GM20431 (cell line): ENCODE measurements around the gene BCL3.

Experiments
- in situ Hi-C: fragments of 300-500 bp; cut with MseI, MboI; formaldehyde crosslinking; loops from one replicate; pipeline ENCODE4 v1.15.0; 2020; ENCODE audit warnings: low sequenced_read_pairs; ENCODE audit not compliant: unreplicated experiment

Gene BCL3

DNA sequence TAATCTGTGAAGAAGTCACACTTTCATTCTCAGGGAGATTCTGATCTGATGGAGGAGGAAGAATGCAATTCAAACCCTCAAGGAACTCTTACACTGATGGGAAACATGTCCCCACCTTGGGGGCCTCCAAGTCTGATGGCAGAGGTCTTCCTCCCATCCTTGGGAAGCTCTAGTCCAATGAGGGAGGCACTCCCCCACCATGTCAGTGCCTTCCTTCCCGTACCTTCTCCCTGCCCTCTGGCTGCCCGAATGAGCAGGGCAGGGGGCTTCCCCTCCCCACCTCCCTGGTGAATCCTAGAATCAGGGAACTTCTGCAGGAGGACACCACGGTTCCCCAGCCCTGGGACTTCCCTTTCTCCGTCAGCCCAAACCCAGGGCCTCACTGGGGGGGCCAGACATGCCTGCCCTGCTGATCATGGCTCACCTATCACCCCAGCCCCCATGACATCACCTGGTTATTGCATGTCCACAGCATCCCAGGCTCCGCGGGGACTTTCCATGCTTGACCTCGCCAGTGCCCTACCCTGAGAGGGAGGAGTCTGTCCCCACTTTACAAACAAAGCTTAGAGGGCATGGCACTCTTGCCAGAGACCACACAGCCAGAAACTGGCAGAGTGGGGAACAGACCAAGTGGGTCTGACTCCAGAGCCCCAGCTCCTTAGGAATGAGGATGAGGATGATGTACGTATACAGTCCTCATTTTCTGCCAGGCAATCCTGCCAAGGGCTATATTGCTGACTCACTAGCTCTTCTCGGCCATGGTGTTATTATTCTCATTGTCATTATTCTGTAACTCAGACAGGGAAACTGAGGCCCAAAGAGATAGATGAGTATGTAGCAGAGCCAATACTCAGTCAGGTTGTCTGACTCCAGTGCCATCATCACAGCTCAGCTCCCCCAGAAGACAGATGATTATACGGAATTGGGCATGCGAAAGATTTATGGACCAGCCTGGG is 9.6 kb upstream of the BCL3 start:
- in situ Hi-C loops: no loop called here

DNA sequence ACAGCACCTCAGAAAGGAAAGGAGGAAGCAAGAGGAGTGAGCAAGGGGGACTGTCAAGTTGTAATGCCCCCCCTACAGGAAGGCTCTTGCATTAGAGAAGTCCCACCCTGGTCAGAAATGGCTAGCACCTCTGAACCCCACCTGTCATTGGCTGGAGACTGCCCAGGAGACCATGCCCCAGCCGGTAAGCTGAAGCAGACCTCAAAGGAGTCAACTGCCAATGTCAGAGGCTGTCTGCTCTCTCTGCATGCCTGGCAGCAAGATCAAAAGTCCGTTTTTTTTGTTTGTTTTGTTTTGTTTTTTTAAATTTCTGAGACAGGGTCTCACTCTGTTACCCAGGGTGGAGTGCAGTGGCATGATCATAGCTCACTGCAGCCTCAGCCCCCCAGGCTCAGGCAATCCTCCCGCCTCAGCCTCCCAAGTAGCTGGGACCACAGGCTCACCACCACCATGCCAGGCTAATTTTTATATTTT is 8.1 kb upstream of the BCL3 start:
- in situ Hi-C loops: no loop called here

DNA sequence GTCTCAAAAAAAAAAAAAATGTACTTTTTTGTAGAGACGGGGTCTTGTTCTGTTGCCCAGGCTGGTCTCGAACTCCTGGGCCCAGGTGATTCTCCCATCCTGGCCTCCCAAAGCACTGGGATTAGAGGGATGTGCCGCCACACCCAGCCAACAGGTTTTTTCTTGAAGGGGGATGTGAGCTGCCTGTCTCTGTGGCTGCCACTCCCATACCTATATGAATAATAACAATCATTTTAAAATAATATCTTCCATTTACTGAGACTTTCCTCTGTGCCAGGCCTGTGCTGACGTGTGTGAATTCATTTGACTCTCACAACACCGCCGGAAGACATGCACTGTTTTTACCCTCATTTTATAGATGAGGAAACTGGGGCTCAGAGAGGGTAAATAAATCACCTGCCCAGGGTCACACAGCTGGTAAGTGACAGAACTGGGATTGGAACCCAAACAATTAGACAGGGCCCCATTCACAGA is 7.2 kb upstream of the BCL3 start:
- in situ Hi-C loops: no loop called here

DNA sequence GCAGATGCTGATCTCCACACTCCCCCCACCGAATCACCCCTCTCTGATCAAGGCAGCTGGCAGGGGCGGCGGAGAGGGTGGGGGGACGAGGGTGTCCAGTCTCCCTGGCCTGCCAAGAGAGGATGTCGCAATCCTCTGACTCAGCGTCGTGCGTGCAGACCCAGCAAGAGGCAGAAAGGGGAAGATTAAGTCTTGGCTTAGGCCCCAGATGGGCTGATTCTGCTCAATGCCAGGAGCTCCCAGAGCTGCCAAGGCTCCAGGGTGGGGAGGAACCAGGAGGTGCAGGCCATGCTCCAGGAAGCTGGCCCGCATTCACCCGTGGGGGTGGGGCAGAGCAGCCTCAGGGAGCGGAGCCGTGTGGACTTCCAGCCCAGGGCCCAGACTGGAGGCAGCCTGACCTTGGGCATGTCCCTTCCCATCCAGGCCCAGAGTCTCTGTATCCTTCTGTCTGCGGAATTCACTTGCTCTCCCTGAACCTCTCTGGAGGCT is 6.6 kb upstream of the BCL3 start:
- in situ Hi-C loops: no loop called here

DNA sequence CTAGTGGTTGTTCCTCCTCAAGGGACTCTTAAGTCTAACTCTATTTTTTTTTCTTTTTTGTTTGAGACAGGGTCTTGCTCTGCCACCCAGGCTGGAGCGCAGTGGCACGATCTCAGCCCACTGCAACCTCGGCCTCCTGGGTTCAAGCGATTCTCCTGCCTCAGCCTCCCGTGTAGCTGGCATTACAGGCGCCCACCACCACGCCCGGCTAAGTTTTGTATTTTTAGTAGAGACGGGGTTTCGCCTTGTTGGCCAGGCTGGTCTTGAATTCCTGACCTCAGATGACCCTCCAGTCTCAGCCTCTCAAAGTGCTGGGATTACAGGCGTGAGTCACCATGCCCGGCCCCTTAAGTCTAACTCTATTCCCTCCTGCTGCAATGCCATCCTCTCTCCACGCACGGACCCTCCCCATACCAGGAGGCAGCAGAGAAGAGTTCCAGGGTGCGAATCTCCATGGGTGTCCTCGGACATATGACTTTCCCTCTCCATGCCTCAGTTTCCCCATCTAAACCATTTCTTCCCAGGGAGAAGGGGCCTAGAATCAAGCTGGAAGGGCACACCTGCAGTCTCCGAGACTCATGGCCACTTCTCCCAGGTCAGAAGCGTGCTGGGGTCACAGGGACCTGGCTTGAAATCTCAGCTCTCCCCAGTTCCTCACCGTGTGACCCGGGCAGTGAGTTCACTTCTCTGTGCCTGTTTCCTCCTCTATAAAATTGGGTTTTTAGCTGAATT is 6.0 kb upstream of the BCL3 start:
- in situ Hi-C loops: no loop called here

DNA sequence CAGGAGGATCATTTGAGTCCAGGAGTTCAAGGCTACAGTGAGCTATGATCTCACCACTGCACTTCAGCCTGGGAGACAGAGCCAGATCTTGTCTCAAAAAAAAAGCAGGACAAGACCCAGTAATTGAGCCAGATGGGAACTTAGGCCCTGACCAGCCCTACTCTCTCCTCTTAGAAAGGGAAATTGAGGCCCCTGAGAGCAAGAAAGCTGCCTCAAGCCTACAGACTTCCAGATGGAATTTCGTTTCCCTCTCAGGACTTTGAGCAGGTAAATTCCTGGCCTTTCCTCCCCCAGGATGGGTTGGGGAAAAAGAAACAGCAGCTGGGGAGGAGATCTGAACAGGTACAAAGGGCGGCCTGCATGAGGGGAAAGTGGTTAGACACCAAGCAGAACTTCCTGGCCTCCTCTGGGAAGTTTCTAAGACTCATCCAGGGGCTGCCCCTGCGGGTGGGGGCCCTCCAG is 3.6 kb upstream of the BCL3 start:
- in situ Hi-C loops: no loop called here

DNA sequence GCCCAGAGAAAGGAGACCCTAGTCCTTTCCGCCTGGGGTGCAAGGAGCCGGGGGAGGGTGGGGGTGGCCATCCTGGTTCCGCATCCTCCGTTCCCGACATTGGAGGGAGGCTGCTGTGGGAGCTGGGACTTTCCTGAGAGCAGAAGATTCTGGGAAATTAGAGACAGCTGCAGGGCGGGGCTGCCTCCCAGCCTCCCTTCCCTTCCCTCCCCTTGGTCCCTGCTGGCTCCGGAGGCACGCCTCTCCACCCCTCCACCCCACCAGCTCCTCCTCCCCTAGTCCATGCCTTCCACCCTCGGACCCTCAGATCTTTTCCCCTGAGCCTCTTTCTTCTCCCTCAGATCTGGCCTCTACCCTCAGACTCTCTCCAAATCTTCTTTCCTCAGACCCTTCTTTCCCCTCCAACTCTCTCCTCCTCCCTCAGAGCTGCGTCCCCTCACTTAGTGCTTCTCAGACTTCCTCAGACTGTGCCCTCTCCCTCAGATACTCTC is 3.1 kb upstream of the BCL3 start:
- in situ Hi-C loops: no loop called here

DNA sequence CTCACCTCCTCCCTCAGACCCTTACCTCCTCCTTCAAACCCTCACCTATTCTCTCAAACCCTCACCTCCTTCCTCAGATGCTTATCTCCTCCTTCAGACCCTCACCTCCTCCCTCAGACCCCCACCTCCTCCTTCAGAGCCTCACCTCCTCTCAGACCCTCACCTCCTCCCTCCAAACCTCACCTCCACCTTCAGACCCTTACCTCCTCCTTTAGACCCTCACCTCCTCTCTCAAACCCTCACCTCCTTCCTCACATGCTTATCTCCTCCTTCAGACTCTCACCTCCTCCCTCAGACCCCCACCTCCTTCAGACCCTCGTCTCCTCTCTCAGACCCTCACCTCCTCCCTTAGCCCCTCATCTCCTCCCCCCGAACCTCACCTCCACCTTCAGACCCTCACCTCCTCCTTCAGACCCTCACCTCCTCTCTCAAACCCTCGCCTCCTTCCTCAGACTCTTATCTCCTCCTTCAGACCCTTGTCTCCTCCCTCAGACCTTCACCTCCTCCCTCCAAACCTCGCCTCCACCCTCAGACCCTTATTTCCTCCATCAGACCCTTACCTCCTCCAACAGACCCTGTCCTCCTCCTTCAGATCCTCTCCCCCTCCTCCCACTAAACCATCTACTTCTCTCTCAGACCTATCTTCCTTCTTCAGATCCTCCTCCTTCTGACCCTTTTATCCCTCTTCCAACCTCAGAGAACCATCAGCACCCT is 2.5 kb upstream of the BCL3 start:
- in situ Hi-C loops: no loop called here

DNA sequence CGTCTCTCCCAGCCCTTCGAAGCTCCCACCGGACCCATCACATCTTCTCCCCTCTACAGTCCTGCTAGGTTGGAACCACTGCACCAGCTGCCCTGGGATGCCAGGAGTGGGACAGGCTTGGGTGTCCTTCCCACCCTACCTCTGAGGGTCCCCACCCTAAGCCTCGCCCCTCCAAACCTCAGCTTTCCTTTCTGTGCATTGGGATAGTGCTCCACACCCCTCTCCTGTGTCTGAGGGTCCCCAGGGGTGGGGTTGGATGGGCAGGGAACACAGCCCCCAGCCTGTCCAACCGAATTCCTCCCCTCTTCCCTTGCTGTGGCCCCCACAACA is 1.9 kb upstream of the BCL3 start:
- in situ Hi-C loops: no loop called here

DNA sequence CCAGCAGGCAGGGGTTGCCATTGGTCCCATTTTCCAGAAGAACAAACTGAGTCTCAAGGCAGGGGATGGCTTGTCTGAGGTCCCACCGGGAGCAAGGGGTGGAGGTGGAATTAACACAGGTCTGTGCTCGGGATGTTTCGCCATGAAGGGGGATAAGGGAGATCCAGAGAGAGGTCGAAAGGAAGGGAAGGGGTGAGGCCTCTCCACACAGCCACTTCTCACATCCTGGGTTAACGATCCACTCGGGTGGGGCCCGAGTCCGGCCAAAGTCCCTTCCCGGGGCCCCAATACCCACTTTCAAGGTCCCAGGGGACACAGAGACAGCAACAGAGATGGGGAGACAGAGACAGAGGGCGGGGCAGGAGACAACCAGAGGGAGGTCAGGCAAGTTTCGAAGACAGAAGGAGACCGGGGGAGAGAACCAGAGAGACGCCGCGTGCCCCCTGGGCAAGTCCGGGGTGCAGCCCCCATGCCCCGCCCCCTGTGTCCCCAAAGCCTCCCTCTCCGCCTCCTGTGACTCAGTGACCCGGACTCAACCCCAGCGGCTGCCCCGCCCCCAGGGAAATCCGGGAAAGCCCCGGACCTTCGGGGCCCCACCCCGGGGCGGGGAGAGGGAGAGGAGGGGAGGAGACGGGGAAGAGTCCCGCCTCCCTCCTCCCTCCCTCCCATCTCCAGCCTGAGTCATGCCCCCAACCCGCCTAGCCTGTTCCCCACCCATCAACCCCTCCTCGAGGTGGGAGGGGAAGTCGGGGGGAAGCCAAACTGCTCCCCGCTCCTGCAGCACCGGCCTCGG is 1.4 kb upstream of the BCL3 start:
- in situ Hi-C loops: no loop called here

DNA sequence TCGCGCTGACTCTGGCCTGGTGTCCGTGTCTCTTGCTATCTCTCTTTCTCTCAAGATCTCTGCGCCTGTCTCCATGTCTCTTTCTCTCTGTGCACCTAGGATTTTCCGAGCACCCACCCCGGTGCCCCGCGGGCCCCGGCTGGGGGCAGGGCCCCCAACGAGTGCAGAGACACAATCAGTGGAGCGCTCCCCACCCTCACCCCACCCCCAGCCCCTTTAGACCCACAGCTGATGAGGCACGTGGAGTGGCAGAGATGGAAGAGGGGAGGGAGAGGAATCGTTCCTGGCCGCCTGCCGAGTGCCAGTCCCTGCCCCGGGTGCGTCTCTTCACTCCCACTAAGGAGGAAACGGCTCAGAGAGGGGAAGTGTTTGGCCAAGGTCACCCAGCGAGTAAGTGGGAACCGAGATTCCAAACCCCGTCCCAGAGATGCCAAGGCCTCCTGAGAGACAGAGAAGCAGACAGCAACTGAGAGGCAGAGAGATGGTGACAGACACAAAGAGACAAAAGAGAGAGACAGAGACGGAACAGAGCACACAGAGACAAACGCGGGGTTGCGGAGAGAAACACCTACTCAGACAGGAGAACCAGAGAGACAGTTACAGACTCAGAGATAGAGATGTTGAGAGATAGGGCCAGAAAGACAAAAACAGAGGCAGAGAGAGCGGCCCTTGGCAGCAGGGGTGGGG is 626 bp upstream of the BCL3 start:
- in situ Hi-C loops: no loop called here

DNA sequence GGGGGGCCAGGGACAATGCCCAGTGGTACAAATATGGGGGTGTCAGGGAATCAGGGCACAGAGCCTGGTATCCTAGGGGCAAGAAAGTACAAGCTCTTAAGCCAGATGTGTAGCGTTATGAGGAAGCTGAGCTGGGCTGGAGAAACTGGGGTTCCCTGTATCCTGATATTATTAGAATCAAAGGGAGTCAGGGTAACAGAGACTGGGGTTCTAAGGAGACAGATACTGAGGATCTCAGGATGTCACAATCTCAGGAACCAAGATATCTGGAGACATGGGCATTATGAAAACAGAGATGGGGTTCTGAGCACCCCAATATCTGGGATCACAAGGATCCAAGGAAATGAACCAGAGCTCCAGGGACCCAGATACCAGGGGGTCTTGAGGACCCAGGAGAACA is 784 bp downstream of the BCL3 start:
- in situ Hi-C loops: no loop called here

DNA sequence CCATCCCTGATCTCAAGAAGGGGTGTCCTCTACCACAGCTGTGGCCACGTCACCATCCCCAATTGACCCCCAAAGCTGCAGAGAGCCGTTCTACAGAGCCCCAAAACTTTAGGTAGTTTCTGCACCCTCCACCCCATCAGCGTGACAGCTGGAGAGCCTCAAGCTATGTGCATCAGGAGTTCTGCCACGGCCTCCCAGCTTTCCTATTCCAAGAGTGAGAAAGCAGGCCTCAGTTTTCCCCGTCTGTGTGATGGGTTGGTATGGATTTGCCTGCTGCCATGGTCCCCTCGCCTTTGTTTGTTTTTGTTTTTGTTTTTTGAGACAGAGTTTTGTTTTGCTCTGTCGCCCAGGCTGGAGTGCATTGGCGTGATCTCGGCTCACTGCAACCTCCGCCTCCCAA is 1.5 kb downstream of the BCL3 start:
- in situ Hi-C loops: no loop called here

DNA sequence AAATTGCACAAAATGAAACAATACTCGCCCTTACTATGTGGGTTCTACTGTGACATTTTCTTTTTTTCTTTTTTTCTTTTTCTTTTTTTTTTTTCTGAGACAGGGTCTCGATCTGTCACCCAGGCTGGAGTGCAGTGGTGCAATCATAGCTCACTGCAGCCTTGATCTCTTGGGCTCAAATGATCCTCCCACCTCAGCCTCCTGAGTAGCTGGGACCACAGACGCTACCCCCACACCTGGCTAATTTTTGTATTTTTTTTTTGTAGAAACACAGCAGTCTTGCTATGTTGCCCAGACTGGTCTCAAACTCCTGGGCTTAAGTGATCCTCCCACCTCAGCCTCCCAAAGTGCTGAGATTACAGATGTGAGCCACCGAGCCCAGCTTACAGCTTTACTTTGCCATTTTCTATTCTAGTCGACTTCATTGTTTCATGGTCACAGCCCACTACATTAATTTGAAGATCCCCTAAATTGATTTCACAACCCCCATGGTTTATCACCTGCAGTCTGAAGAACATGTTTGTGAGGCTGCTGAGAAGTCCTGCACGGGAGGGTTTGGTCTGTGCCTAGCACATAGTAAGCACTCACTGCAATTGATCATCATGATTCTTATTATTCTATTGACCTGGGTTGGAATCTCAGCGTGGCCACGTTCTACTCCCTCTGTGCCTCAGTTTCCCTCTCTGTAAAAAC is 3.8 kb downstream of the BCL3 start:
- in situ Hi-C loops: no loop called here

DNA sequence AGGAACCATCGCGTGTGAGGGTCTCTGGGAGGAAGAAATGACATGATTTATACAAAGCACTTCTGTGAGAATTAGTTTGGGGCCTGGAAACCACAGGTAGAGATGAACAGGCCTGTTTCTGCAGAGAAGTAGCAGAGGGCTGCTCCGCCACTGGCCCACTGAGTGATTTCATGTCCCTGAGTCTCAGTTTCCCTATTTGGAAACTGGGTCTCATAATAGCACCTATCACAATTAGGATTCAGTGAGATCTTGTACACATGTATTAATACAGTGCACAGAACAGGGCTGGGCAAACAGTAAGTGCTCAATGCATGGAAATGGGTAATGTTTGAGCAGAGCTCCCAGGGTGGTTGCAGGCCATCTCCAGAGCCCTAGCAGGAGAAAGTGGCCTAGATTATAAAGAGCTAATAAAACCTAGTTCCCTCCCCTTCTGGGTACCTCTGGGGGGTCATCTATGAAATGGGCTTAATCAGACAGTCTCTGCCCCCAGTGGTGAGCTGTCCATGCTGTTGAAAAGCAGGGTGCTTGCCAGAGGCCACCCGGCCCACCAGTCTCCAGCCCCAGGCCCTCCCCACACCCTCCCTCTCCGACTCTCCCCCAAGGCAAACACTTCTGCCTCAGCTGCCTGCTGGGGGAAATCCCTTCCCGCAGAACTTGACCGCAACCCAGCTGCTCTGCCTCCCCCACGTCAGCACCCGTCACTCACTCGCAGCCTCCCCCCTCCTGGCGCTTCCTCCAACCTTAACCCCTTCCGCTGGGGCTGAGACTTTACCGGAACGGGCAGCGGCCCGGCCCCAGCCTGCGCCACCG is 4.5 kb downstream of the BCL3 start:
- in situ Hi-C loops: no loop called here

DNA sequence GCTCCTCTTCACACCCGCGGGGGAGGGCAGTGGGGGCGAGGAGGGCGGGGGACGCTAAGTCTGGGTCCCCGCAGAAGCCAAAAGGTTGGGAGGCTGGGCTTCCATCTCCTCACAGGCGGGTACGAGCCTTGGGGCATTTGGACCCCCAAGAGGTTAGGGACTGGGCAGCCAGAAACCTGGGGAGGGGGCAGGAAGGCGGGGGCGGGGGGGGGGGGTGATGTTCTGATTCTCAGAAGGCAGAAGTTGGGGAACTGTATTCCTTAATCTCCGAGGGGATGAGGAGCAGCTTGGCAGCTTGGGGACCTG is 5.1 kb downstream of the BCL3 start:
- in situ Hi-C loops: no loop called here

DNA sequence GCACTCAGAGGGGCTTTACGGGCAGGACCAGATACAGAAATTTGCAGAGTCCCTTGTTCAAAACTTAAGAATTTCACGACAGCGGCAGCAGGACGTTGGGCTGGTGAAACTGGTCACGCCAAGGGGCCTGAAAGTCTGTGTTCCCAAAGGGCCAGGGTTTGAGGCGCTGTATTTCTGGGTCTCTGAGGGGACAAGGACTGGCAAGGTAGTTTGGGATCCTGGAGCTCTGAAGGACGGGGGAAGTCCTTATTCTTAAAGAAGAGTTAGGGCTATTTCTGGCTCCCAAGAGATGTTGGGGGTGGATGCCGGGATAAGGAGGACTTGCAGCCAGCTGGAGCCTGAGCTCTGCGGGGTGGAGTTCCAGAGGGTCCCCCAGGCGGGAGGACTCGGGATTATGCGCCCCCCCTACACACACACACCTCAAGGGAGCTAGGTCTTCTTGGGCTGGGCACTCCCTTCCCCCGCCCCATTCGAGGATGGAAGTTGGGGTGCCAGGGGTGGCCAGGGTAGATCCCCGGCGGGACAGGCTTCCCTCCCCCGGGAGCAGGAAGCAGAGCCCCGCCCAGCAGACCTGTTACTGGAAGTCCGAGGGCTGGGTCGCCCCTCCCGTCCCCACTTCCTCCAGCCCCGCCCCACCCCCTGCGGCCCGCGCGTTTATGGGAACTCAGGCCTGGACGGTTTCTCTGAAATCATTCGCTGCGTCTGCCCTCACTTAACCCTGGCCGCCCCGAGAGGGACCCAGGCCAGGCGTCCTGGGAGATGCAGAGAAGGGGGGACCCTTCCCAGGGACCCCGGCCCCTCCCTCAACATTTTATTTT is 5.6 kb downstream of the BCL3 start:
- in situ Hi-C loops: no loop called here
